Activated CD4-positive, alpha-beta T cell treated with anti-CD3 and anti-CD28 coated beads, Interleukin-2, amount 50 U/mL, for 16 hours (primary cell): Measurements from ENCODE around the gene C5orf47.

Source experiments
- DNase-seq: peaks from one replicate; pipeline ENCODE4 v3.0.0-alpha.2; 2020

C5orf47 gene

GRCh38 chr5:174045470-174046025 is 56.6 kb downstream of the C5orf47 start, which contains the start of gene NSG2:
Gene NSG2 (plus strand): TSS chr5:174045706. CDS start chr5:174046756, 1,050 bp downstream.
- DNase-seq, result peak; percentile 51

GRCh38 chr5:174046558-174046957 is 57.6 kb downstream of the C5orf47 start:
- DNase-seq, result no peak

GRCh38 chr5:174047472-174048099 is 58.6 kb downstream of the C5orf47 start:
- DNase-seq, result no peak

- no peak for DNase-seq
Observed at GRCh38 chr5:174052636-174053035, 63.7 kb downstream of the C5orf47 start.

- DNase-seq, result no peak
Observed at GRCh38 chr5:174053905-174054304, 64.9 kb downstream of the C5orf47 start.
